Kidney glomerular epithelial cell (primary cell): ENCODE results near the gene KISS1.
A peak's percentile ranks its signal among the peaks of the same experiment; 100 is the strongest.

Source experiments
- DNase-seq: peaks from one replicate; lab custom pipeline; 2025; lab: John Stamatoyannopoulos, UW

The KISS1 gene

DNA sequence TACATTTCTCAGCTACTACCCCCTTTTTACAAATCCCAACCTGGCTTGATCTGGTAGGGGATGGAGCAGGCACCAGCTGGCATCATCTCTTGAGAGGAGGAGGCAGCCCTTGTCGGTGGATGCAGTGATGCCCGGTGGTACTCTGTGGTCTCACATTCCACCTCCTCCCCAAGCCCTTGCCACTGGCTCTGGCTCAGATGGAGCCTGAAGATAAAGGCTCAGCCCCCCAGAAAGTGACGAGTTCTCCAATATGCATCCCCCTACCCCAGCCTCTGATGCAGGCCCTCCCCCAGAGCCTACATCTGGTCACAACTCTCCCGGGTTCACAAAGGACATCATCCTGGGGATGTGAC, 21.3 kb upstream of the KISS1 start:
- no peak for DNase-seq

DNA sequence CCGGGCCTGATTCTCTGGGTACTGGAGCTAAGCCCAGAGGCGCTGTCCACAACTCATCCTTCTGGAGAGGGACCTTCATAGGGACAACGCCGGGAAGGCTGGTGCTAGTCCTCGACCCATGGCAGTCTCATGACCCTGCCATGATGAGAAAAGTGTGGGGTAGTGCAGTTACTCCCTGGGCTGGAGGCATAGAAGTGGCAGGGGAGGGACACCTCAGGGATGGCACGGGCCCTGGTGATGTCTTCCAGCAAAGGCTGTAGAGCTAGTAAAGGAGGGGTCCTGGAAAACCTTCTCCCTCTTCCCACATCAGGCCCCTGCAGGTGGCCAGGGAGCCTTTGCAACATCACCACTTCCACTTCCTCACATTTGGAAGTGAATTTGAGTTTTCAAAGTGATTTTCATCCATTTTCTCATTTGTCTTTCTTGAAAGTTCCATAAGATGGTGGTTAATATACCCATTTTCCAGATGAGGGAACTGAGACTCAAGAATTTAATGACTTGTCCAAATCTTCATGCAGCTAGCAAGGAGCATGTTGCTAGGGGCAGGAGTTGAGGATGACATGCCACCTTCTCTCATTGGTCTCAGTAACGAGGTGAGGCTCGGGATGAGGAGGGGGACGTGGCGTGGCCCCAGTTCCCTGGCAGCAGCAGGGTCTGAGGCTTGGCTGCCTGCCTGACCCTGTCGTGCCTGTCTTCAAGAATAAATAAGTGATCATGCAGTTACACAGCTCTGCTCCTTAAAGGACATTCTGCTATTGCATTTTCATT, 20.8 kb upstream of the KISS1 start:
- no peak for DNase-seq

DNA sequence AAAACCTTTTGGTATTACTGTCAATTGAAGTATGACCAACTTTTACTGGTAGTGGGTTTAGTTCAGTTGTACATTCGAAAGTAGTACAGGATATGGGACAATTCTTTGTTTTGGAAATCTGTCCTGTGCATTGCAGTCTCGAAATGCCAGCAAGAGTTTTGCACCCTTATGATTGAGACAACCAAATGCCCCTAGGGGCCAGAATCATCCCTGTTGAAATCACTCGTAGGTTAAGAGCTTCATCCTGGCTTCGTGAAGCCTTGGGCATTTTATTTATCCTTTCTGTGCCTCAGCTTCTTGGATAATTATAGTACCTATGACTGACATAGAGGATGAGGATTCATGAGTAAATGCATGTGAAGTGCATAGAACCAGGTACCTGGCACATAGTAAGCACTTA, 19.9 kb upstream of the KISS1 start:
- DNase-seq: no peak

DNA sequence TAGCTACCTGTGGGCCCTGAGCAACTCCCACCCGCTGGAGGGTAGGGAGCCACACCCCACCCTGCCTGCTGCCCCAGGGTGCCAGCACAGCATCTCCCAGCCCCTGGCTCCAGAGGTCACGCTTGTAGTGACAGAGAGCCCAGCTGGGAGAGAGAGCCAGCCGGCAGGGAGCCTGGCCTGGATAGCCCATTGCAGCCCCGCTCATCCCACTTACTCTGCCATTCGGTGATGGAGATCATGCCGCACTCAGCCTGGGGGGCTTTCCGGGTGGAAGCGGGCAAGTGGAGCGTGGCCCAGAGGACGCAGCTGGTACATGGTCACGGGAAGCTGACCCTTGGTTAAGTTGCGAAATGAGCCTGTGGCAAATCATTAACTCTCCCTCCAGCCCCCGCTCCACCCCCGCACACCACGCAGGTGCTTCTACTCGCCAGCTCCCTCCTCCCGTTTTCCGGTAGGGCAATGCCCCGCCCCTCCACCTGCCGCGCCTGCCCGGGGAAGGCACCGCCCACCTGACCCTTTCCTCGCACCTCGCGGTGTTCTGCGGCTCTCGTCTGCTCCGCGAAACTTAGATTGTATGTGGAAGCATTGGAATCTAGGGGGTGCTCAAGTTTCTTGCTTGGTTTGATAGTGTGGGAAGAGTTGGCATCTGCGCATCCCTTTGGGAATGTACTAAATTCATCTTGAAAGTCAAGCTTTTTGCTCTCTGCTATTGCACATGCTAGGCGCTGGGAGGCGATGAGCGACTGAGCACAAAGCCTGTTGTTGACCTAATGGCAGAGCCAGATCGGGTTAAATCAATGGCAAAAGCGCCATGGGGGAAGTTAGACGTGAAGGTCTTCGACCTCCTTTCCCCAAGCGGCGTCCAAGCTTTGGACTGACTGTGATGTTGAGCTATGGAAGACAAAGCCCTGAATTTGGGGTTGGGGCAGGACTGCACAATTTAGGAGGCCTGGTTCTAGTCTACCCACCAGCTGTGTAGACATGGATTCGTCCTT, 17.7 kb upstream of the KISS1 start, which contains the start of gene GOLT1A:
Gene GOLT1A, minus strand, starts transcription at position 321 of the 995 bp plus-strand sequence. Its CDS starts 82 bp downstream, at position 239.
- DNase-seq: peak; percentile 79

DNA sequence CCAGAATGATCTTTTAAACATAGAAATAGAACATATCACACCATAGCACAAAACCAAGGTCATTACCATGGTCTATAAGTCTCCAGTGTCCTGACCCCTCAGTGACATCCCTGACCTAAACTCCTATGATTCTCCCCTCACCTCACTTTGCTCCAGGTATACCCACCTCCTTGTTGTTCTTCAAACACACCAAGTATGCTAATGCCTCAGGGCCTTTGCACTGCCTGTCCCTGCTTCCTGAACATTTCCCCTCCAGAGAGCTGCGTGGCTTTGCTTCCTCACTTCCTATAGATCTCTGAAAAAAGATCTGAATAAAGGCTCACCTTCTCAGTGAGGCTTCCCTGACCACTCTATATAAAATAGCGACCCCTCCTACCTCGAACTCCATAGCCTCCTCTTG, 16.4 kb upstream of the KISS1 start:
- no peak for DNase-seq

DNA sequence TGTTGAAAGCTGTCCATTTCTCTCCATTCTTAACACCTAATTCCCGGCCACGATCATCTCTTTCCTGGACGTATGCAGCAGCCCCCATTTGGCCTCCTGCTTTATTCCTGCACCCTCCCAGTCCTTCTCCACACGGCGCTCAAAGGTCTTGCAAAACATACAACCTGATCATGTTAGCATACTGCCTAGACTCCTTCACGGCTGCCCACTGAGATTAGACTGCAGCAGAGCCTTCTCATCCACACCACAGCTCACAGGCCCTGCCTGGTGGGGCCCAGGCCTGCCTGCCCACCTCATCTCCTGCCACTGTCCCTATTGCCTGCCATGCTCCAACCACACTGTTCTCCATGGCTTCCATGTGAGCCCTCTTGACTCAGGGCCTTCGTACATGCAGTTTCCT, 14.8 kb upstream of the KISS1 start:
- no peak for DNase-seq

DNA sequence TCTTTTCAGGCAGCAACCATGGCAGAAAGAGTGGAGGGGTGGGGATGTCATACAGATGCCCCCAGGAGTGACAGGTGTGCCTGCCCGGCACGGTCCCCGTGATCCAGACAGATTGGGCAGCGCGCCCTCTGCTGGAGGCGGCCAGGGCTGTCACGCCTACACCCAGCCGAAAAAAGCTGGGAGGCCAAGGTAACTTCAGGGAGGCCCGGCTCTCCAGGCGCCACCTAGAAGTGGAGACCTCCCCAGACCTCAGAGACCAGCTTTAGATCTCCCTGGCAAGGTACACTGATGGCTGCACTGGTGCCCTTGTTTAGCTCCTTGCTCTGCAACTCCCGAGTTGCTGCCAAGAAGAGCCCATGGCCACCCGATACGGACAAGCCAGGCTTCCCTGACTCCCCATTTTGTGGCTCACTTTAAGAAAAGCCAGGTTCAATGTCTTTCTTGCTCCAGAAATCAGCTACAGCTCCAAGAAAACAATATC, 10.9 kb upstream of the KISS1 start:
- peak; percentile 11 for DNase-seq

DNA sequence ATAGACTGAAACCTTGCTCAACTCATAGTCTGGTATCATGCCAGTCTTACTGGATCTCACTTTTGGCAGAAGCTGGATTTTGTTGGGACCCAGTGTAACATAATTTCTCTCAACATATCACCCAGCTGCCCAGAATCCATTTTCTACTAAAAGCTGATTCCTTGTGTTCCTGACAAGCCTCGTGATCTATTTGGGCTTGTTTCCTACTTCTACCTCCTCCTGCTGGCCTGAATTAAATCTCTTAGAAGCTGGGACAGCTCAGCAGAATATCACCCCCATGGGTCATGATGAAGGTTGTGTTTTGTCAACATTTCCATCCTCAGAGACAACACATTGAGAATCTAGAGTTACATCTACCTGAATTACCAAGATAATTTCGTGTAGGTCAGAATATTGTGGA, 9.8 kb upstream of the KISS1 start:
- DNase-seq: no peak

DNA sequence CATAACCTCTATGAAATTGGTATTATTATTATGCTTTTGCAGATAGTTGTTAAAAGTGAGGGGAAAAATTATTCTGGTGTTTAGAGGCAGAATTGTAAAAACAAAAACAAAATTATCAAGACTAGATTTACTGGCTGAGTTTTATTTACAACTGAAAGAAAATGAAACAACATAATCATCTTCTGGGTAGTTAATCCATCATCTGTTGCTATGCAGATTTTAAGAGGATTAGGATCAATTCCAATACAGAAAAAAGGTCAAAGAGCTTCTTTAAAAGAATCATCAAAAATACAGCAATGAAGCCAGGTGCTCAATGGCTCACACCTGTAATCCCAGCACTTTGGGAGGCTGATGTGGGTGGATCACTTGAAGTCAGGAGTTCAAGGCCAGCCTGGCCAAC, 9.2 kb upstream of the KISS1 start:
- no peak for DNase-seq

DNA sequence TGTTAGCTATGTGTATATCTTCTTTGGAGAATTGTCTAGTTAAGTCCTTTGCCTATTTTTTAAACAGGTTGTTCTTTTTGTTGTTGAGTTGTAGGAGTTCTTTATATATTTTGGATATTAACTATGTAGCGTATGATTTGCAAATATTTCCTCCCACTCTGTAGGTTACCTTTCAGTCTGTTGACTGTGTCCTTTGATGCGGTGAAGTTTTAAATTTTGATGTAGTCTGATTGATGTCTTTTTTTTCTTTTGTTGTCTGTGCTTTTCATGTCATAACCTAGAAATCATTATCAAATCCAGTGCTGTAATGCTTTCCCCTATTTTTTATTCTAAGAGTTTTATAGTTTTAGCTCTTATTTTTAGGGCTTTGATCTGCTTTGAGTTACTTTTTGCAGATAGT, 8.7 kb upstream of the KISS1 start:
- DNase-seq: no peak

DNA sequence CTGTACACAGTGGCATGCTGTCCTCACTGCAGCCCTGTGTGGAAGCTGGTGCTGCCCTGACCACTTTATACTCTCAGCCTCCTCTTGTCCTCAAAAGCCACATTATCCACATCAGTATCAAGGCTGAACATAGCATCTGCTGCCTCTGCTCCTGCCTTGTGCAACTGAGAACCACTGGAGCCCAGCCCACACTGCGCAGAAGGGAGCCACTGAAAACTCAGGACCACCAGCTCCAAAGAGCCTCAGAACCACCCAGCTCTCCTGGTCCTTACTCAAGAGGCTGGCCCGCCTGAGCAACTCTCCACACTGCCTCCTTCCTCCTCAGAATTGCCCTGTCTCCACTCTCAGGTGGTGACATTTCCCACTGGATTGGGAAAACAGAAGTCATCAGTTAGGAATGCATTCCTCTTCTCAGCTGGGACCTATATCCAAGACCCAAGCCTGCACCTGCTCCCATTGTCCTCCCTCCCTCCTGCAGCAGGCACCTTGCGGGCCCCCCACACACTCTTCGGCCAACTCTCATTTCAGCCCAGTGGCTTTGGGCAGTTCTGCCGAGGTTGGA, 7.0 kb upstream of the KISS1 start:
- DNase-seq: no peak

DNA sequence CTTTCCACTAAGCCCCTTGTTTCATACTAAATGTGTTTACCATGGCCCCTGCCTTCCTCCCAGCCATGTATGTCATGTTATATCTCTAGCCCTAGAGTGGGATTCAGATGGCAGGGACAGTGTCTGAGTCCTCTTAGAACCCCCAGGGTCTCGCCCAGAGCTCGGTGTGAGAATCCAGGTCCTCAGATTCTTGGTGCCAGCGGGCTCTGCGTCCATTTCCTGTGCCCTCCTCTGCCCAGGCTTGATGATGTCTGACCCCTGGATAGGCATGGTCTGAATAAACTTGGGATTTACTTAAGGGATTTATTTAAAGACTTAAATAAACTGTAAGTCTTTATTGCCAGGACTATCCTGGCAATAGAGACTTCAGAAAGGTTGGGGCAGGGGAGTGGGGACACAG, 6.2 kb upstream of the KISS1 start:
- DNase-seq: no peak

DNA sequence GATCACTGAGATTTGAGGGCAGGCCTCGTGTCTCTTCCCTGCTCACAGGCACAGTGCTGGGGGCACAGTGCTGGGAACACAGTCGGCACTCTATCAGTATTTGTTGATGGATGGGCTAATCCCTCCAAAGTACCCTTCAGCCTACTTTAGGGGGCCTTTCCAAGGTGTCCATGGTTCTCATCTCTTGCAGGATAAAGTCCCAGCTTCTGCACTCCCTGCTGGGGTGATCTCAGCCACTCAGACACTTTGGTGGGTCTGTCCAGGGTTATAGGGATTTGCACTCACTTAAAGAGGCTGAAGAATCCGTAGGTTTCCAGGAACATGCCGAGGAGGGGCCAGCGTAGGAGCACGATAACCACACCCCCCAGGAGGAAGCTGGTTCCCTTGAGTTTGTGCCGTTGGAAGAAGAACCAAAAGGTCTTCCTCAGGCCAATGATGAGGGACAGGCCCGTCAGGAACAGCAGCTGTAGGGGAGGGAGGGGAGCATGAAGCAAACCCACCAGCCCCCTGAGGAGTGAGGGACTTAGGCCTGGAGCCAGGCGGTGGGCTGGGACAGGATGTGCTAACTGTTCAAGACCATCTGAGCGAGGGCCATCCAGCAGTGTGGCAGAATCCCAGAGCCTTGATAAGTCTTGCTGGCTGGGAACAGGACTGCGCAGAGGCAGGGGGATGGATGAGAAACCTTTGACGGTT, 5.2 kb upstream of the KISS1 start:
- DNase-seq: no peak

DNA sequence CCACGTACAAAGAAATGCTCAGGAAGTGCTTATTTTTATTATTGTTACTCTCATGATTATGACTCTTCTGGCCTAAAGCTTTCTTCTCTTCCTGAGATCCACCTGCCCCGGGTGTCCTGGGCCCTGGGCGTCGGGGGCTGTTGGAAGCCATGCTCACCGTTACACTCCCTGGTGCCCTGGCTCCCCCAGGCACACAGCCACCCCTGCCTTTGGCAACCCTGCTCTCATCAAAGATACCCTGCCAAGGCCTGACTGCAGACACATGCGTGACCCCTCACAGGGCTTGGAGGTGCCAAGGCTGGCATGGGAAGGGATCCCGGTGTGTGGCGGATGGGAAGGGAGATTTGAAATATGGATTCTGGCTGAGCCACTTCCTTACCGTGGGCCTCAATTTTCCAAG, 3.3 kb upstream of the KISS1 start:
- DNase-seq: no peak

DNA sequence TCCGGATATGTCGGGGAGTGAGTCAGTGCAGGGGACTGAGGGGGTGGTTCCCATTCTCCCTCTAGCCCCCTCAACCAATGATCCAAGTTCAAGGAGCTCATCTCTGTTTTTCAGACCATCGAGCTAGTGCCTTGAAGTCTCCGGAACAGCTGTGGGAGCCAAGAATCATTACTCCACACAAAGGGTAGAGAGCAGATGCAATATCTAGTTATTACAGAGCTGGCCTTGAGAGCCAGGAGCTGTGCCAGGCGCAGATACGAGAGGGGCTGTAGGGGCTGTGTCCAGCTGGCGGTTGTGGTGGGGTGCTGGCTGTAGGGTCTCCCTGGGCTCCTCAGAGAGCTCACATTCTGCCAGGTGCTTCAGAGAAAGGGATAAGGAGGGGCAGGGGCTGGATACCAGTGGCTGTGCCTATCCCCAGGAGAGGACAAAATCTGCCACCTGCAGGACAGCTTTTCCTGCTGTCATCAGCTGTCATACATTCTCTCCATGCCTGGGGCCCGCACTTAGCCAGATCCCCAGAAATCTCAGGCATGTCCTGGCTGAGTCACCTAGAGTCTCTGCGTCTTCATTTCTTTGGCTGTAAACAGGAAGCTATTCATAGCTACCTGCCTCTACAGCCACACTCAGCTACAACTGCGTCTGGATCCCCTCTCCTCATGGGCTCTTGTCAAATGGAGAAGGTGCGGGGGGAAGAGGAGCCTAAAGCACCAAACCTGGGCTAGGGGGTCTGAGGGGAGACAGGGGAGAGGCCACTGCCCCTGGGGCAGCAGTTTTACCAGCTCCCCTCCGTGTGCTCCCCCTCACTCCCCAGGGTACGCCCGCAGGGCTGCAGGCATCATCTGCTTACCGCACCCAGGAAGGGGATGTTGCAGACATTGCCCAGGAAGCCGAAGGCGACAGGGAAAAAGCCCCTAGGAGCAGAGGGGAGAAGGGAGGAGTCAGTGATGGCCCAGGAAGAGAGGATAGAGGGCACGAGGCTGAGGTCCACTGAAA, 2.4 kb upstream of the KISS1 start:
- DNase-seq: peak; percentile 21

DNA sequence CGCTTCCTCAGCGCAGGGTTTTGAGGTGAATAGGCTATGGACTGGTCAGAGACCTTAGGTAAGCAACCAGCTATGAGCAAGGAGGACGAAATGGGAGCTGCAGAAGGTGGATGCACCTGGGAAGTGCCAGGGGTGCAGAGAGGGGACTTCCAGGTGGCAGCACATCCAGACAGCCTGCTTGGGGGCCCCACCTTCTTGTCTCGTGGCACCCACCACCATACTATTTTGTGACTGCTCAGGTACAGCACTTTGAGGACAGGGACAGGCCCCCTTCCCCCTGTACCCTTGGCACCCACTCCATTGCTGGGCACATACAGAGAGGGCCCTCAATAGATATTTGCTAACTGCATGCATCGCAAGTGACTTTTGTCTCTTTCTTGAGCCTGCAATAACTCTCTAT, 777 bp upstream of the KISS1 start:
- no peak for DNase-seq

DNA sequence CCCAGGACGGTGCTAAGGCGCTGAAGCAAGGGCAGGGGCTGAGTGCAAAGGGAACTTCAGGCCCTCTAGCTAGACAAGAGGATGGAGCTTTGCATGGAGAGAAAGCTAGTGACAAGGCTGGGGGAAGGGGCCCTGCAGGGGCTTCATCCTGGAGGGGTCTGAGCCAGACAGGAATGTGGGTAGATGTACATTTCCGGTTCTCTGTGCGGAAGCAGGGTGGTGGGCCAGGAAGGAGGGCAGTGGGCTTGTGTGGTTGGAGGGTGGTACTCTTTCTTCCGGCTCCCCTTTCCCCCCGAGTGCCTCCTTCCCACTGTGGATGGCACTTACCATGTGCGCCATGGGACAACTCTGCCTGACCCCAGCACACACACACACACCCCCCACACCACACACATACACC, 1.5 kb downstream of the KISS1 start:
- no peak for DNase-seq

DNA sequence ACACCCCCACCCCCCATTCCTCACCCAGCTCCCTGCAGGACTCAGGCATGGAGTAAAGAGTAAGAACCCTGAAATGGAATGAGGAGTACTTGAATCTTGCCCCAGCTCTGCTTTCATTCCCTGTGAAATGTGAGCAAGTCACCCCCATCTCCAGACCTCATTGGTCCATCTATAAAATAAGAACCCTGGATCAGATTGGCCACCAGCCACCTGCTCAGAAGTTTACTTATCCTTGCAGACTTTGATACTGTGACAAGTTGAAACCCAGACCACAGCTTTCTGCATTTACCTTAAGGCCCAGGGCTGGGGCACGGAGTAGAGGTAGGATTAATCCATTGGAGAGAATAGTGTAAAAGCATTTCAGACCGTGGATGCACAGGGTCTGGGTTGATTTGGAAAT, 2.2 kb downstream of the KISS1 start:
- no peak for DNase-seq

DNA sequence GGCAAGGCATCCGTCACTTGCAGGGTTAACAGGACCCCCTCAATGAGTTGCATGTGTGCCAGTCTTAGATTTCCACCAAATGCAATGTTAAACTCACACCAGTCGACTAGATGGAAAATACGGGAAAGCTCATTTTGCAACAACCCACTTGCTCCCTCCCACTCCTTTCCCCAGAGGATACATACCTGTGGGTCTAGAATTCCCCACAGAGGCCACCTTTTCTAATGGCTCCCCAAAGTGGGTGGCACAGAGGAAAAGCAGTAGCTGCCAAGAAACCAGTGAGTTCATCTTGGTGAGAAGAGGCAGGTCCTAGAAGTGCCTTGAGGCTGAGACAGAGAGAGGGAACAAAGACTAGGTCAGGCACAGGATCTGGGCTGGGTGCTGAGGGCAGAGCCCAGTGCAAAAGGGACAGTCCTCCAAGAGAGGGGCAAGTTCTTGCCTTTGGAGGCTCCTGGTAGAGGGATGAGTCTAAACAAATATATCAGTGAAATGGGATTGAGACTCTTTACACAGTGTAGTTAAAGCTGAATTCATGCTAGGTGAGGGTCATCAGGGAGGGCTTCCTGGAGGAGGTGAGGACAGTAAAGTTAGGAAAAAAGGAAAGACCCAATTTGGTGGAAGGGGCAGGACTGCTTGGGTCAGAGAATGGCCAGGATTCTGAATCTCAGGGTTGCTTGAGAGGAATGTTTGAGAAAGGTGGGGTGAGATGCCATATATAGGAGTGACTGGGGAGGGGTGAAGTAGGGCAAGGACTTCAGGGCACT, 3.5 kb downstream of the KISS1 start:
- no peak for DNase-seq

DNA sequence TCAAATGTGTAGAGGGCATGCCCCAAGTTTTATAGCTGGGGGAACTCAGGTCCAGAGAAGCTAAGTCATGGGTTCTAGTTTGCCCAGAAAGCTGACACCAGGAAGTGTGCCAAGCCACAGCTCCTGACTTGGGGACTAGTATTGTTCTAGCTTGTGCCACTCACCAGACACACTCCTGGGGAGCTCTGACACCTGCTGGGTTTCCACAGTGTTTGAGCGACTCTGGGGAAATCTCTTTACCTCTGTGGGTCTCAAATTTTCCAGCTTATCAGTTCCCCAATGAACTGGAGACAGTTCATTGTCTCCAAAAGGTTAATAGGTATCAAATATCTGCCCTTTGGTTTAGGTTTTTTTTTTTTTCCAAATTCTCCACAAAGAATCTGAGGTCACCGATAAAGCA, 4.2 kb downstream of the KISS1 start:
- no peak for DNase-seq
